ENCODE results near the gene ATG12. TPM values are rescaled to one million over a fixed set of nuclear protein-coding genes. Genes with fewer than 3 reads are reported as not detected.
"Not testable (repeated sequence)": the region's sequence is repeated elsewhere in the genome, so short reads cannot be mapped to it uniquely, and the experiment has no call there.

The ATG12 gene
- total and polyA plus RNA-seq, 2 of the 8 experiments (the other 6 are each of a cell fraction or from before 2014, with no cell fraction given), result 23.8 to 49.3 TPM

GRCh38 chr5:115882434-115882833 is 41.1 kb upstream of the ATG12 start:
- H4K8ac ChIP-seq (ENCODE audit: extremely low read depth, insufficient read depth, low read length); H3K14ac ChIP-seq (ENCODE audit: insufficient read length); H3K4me2 ChIP-seq (ENCODE audit: insufficient read depth in 1 of 2, low read depth in 2 of 2, low read length in 2 of 2); H2BK15ac ChIP-seq (ENCODE audit: low read length); H2BK120ac ChIP-seq (replicated peaks; ENCODE audit: low read depth, low read length); H3K79me2 ChIP-seq (ENCODE audit: control insufficient read depth in 1 of 2, insufficient read depth in 2 of 2, low read length in 2 of 2); FAIRE-seq; H3K36me3 ChIP-seq (ENCODE audit: control insufficient read depth in 2 of 4, insufficient read depth in 4 of 4, low read length in 3 of 4); H3K9ac ChIP-seq (replicated peaks in 1 of 4; ENCODE audit: extremely low read depth in 1 of 4, low read depth in 3 of 4, low read length in 3 of 4); H3K4me1 ChIP-seq (replicated peaks in 1 of 4; ENCODE audit: control insufficient read depth in 3 of 4, insufficient read depth in 4 of 4, low read length in 3 of 4); POLR2A ChIA-PET (ENCODE audit: partially characterized antibody); H2BK20ac ChIP-seq (ENCODE audit: low read length); H2BK5ac ChIP-seq (ENCODE audit: low read depth, low read length); H3K79me1 ChIP-seq (ENCODE audit: low read depth, low read length); H2BK12ac ChIP-seq (ENCODE audit: low read depth, low read length); H3K18ac ChIP-seq (ENCODE audit: extremely low read depth, low read length); H4K20me1 ChIP-seq (replicated peaks in 1 of 2; ENCODE audit: control insufficient read depth in 1 of 2, insufficient read depth in 2 of 2, low read length in 2 of 2); H3K23me2 ChIP-seq (ENCODE audit: low read depth, low read length); H3K9me3 ChIP-seq (ENCODE audit: insufficient read depth in 2 of 2, low read depth in 1 of 2, low read length in 1 of 2); H3K4ac ChIP-seq (replicated peaks; ENCODE audit: insufficient read length, low read depth, low read length); DNase-seq (ENCODE audit: low read depth in 1 of 2, low spot score in 2 of 2); H3K56ac ChIP-seq (replicated peaks; ENCODE audit: insufficient read length, low read depth, low read length); H2AK5ac ChIP-seq (ENCODE audit: low read depth, low read length); H3K27me3 ChIP-seq (replicated peaks in 1 of 4; ENCODE audit: control insufficient read depth in 3 of 4, extremely low read depth in 1 of 4, insufficient read depth in 3 of 4, low read length in 3 of 4); H3K27ac ChIP-seq (ENCODE audit: low read depth, low read length); H2AFZ ChIP-seq (ENCODE audit: low read length); H3K4me3 ChIP-seq (ENCODE audit: extremely low read depth in 1 of 4, insufficient read depth in 2 of 4, low read depth in 3 of 4, low read length in 4 of 4); H4K5ac ChIP-seq (ENCODE audit: insufficient read length, low read depth, low read length); H4K91ac ChIP-seq (replicated peaks; ENCODE audit: insufficient read length, low read length); H3K23ac ChIP-seq (ENCODE audit: insufficient read length): not testable (repeated sequence)
- WGBS, 2 experiments (ENCODE audit: extremely low coverage in 1 of 2, insufficient coverage in 1 of 2, insufficient read length in 1 of 2, insufficient replicate concordance in 2 of 2, low coverage in 1 of 2, low lambda C conversion rate in 2 of 2, missing lambda C conversion rate in 1 of 2), result 90% methylated on average over 8 of the region's 8 CpGs; no CpG with 5 or more reads in 1 of the 2 experiments
- CTCF ChIA-PET (ENCODE audit: partially characterized antibody), result interaction anchor here (0.6 to 1.2 kb wide), 3 partner anchors 43 to 252 kb away, joined by 3 read pairs; no protein-coding TSS in a partner anchor

GRCh38 chr5:115877342-115877741 is 36.0 kb upstream of the ATG12 start:
- H3K79me1 ChIP-seq (ENCODE audit: low read depth, low read length); H3K4me1 ChIP-seq (replicated peaks in 1 of 4; ENCODE audit: control insufficient read depth in 3 of 4, insufficient read depth in 4 of 4, low read length in 3 of 4); H3K23ac ChIP-seq (ENCODE audit: insufficient read length); H3K56ac ChIP-seq (replicated peaks; ENCODE audit: insufficient read length, low read depth, low read length); DNase-seq (ENCODE audit: low read depth in 1 of 2, low spot score in 2 of 2); H3K9me3 ChIP-seq (ENCODE audit: insufficient read depth in 2 of 2, low read depth in 1 of 2, low read length in 1 of 2); H3K27ac ChIP-seq (ENCODE audit: low read depth, low read length); FAIRE-seq; POLR2A ChIA-PET (ENCODE audit: partially characterized antibody); H2AFZ ChIP-seq (ENCODE audit: low read length); H3K36me3 ChIP-seq (ENCODE audit: control insufficient read depth in 2 of 4, insufficient read depth in 4 of 4, low read length in 3 of 4); H3K23me2 ChIP-seq (ENCODE audit: low read depth, low read length); H3K9ac ChIP-seq (replicated peaks in 1 of 4; ENCODE audit: extremely low read depth in 1 of 4, low read depth in 3 of 4, low read length in 3 of 4); CTCF ChIA-PET (ENCODE audit: partially characterized antibody); H2AK5ac ChIP-seq (ENCODE audit: low read depth, low read length); H2BK20ac ChIP-seq (ENCODE audit: low read length); H2BK5ac ChIP-seq (ENCODE audit: low read depth, low read length); H3K4me2 ChIP-seq (ENCODE audit: insufficient read depth in 1 of 2, low read depth in 2 of 2, low read length in 2 of 2); H4K20me1 ChIP-seq (replicated peaks in 1 of 2; ENCODE audit: control insufficient read depth in 1 of 2, insufficient read depth in 2 of 2, low read length in 2 of 2); H3K4ac ChIP-seq (replicated peaks; ENCODE audit: insufficient read length, low read depth, low read length); H4K5ac ChIP-seq (ENCODE audit: insufficient read length, low read depth, low read length); H2BK120ac ChIP-seq (replicated peaks; ENCODE audit: low read depth, low read length); H4K91ac ChIP-seq (replicated peaks; ENCODE audit: insufficient read length, low read length); H3K4me3 ChIP-seq (ENCODE audit: extremely low read depth in 1 of 4, insufficient read depth in 2 of 4, low read depth in 3 of 4, low read length in 4 of 4); H3K79me2 ChIP-seq (ENCODE audit: control insufficient read depth in 1 of 2, insufficient read depth in 2 of 2, low read length in 2 of 2); H3K27me3 ChIP-seq (replicated peaks in 1 of 4; ENCODE audit: control insufficient read depth in 3 of 4, extremely low read depth in 1 of 4, insufficient read depth in 3 of 4, low read length in 3 of 4); H3K18ac ChIP-seq (ENCODE audit: extremely low read depth, low read length); H2BK12ac ChIP-seq (ENCODE audit: low read depth, low read length); H2BK15ac ChIP-seq (ENCODE audit: low read length); H4K8ac ChIP-seq (ENCODE audit: extremely low read depth, insufficient read depth, low read length); H3K14ac ChIP-seq (ENCODE audit: insufficient read length): not testable (repeated sequence)
- WGBS, 2 experiments (ENCODE audit: extremely low coverage in 1 of 2, insufficient coverage in 1 of 2, insufficient read length in 1 of 2, insufficient replicate concordance in 2 of 2, low coverage in 1 of 2, low lambda C conversion rate in 2 of 2, missing lambda C conversion rate in 1 of 2), result 92% methylated on average over 5 of the region's 5 CpGs; no CpG with 5 or more reads in 1 of the 2 experiments
